GM12878 (cell line): ENCODE results near the gene TEKT3. TPM values are rescaled to one million over a fixed set of nuclear protein-coding genes. Genes with fewer than 3 reads are reported as not detected.

ENCODE experiments used
- ATAC-seq: fragments of 200-7000 bp; cut with Tn5 transposase; 3 replicates; pipeline ENCODE4 v1.9.1; 2020; ENCODE audit warnings: mild to moderate bottlenecking, moderate library complexity
- BruUV-seq: library from RNA; stranded (reverse); fragments of 400-500 nt; replicated peaks from 2 replicates; lab custom pipeline; 2021; lab: Mats Ljungman, UMichigan
- CTCF ChIA-PET: fragments of 300-600 bp; sonication (Branson Sonifier 250); formaldehyde crosslinking; extraction: SDS; loops from one replicate; lab custom pipeline; 2021; ENCODE audit warnings: inconsistent platforms; lab: Yijun Ruan, JAX
- POLR2A ChIA-PET: fragments of 350-600 bp; formaldehyde crosslinking; extraction: SDS; loops from one replicate; lab custom pipeline; 2021; ENCODE audit warnings: inconsistent platforms; lab: Charles Lee
- RAD21 ChIA-PET: fragments of 300-600 bp; sonication (Branson Sonifier 250); formaldehyde crosslinking; loops from one replicate; lab custom pipeline; 2023; ENCODE audit warnings: antibody characterized with exemption; ENCODE audit not compliant: unreplicated experiment; lab: Charles Lee
- SMC1A ChIA-PET: fragments of 300-600 bp; sonication (Branson Sonifier 250); formaldehyde crosslinking; loops from one replicate; lab custom pipeline; 2023; ENCODE audit not compliant: unreplicated experiment, uncharacterized antibody; lab: Charles Lee
- DNase-seq: peaks from one replicate; pipeline ENCODE4 v3.0.0-alpha.2; 2011; ENCODE audit warnings: low read depth, low spot score
- FAIRE-seq: peaks from 3 replicates; lab custom pipeline; 2011; peaks lifted over from hg19 to GRCh38; lab: Jason Lieb, UNC
- H2AFZ ChIP-seq: 2 replicates; pipeline ENCODE4 v1.6.0; 2011; ENCODE audit warnings: low read depth, low read length, control low read depth; ENCODE audit not compliant: control insufficient read depth
- H3K27ac ChIP-seq: 2 replicates; pipeline ENCODE4 v1.5.1; 2011; ENCODE audit warnings: control low read depth; ENCODE audit not compliant: control insufficient read depth, insufficient read depth
- H3K27me3 ChIP-seq, 2 experiments: replicated peaks in 1 of 2; 2 replicates each; pipeline versions ENCODE4 v1.6.0 to v1.6.1; 2011; ENCODE audit warnings: low read length in 1 of 2; ENCODE audit not compliant: control insufficient read depth in 2 of 2, insufficient read depth in 2 of 2
- H3K36me3 ChIP-seq, 2 experiments: 2 replicates each; pipeline ENCODE4 v1.5.1; 2011; ENCODE audit warnings: low read length in 1 of 2; ENCODE audit not compliant: control insufficient read depth in 2 of 2, insufficient read depth in 2 of 2
- H3K4me1 ChIP-seq: 2 replicates; pipeline ENCODE4 v1.6.1; 2011; ENCODE audit warnings: mild to moderate bottlenecking, low read length, moderate library complexity, mixed read lengths; ENCODE audit not compliant: control insufficient read depth, insufficient read depth
- H3K4me2 ChIP-seq: 2 replicates; pipeline ENCODE4 v1.6.0; 2011; ENCODE audit warnings: control low read depth; ENCODE audit not compliant: control insufficient read depth, insufficient read depth
- H3K4me3 ChIP-seq: fragments of 200-600 bp; sonication (generic); 2 replicates; pipeline ENCODE4 v1.5.1; 2016
- H3K79me2 ChIP-seq: 2 replicates; pipeline ENCODE4 v1.6.0; 2011; ENCODE audit warnings: low read length; ENCODE audit not compliant: control insufficient read depth, insufficient read depth
- H3K9ac ChIP-seq: 2 replicates; pipeline ENCODE4 v1.8.0; 2011; ENCODE audit warnings: low read length, control low read depth, mixed read lengths; ENCODE audit not compliant: control insufficient read depth, insufficient read depth
- H3K9me3 ChIP-seq: replicated peaks from 3 replicates; pipeline ENCODE4 v1.5.1; 2011; ENCODE audit warnings: mild to moderate bottlenecking, low read length; ENCODE audit not compliant: control insufficient read depth, insufficient read depth
- H4K20me1 ChIP-seq: 2 replicates; pipeline ENCODE4 v1.6.0; 2011; ENCODE audit not compliant: control insufficient read depth, insufficient read depth
- BHLHE40 ChIP-seq, 2 experiments: fragments of 450-650 bp in 1 of 2; IDR thresholded peaks; 2 replicates each; pipeline ENCODE4 v1.6.1; 2011 to 2017; ENCODE audit warnings: low read depth in 2 of 2, borderline replicate concordance in 1 of 2, improper control_type of control experiment in 1 of 2, low read length in 1 of 2, mild to moderate bottlenecking in 1 of 2
- CEBPZ ChIP-seq: fragments of 150-350 bp; IDR thresholded peaks from 2 replicates; pipeline ENCODE4 v1.6.1; 2016; ENCODE audit warnings: low read depth, low read length
- DPF2 ChIP-seq: fragments of 450-650 bp; IDR thresholded peaks from 2 replicates; pipeline ENCODE4 v1.6.1; 2017; ENCODE audit warnings: mild to moderate bottlenecking
- FOXK2 ChIP-seq: fragments of 450-650 bp; IDR thresholded peaks from 2 replicates; pipeline ENCODE4 v1.6.1; 2017; ENCODE audit warnings: mild to moderate bottlenecking, moderate library complexity
- MYB ChIP-seq: fragments of 150-350 bp; IDR thresholded peaks from 2 replicates; pipeline ENCODE4 v1.6.1; 2014; ENCODE audit warnings: mild to moderate bottlenecking, low read depth, low read length, borderline replicate concordance
- NBN ChIP-seq: fragments of 450-650 bp; IDR thresholded peaks from 2 replicates; pipeline ENCODE4 v1.6.1; 2016
- NFYA ChIP-seq: IDR thresholded peaks from 2 replicates; pipeline ENCODE4 v1.6.1; 2011; ENCODE audit warnings: low read depth, mild to moderate bottlenecking, low read length, improper control_type of control experiment, borderline replicate concordance
- NR2F1 ChIP-seq: fragments of 450-650 bp; conservative IDR thresholded peaks from 2 replicates; pipeline ENCODE4 v1.6.1; 2017; ENCODE audit warnings: mild to moderate bottlenecking
- RAD51 ChIP-seq: fragments of 450-650 bp; IDR thresholded peaks from 2 replicates; pipeline ENCODE4 v1.6.1; 2016; ENCODE audit warnings: moderate library complexity, mild to moderate bottlenecking, inconsistent platforms
- RBBP5 ChIP-seq: fragments of 200-600 bp; sonication (generic); conservative IDR thresholded peaks from 2 replicates; pipeline ENCODE4 v1.6.1; 2016
- SMARCA5 ChIP-seq: fragments of 450-650 bp; IDR thresholded peaks from 2 replicates; pipeline ENCODE4 v1.6.1; 2017; ENCODE audit warnings: mild to moderate bottlenecking
- SP1 ChIP-seq: IDR thresholded peaks from one replicate; pipeline ENCODE4 v1.6.1; 2011; ENCODE audit warnings: low read depth, low read length
- TCF7 ChIP-seq: IDR thresholded peaks from 2 replicates; pipeline ENCODE4 v1.6.1; 2014; ENCODE audit warnings: antibody characterized with exemption, borderline replicate concordance
- WGBS: methylation state at CpG from one replicate; pipeline ENCODE4 v1.1.6; 2016; ENCODE audit warnings: low lambda C conversion rate; ENCODE audit not compliant: insufficient replicate concordance, insufficient coverage; ENCODE audit errors: missing lambda C conversion rate; 5-methylcytosine and 5-hydroxymethylcytosine counted together
- in situ Hi-C: fragments of 300-500 bp; cut with MboI; formaldehyde crosslinking; loops from 9 replicates; pipeline ENCODE4 v1.14.3; 2018; ENCODE audit warnings: mixed read lengths
- intact Hi-C: fragments of 100-400 bp; cut with micrococcal nuclease; formaldehyde crosslinking; loops from one replicate; pipeline ENCODE4 v1.14.2; 2022; ENCODE audit not compliant: unreplicated experiment
- polyA plus RNA-seq, 11 experiments: library from polyadenylated mRNA; depleted of rRNA in 4 of 11; unstranded in 6 of 11; stranded (reverse) in 5 of 11; fragments of >200 nt; fragmentation: Nextera tagmentation in 4 of 11; fragmentation: Illumina TruSeq in 1 of 11; extraction: Ambion mirVana in 4 of 11; extraction: Trizol in 1 of 11; gene quantifications; 1 replicate in 1 of 11; 2 replicates in 10 of 11; pipeline versions ENCODE4 v1.2.1 to v1.2.3, GENCODE V29; 2011 to 2016; ENCODE audit warnings: inconsistent platforms in 2 of 11, missing spikeins in 2 of 11, low read depth in 1 of 11
- total RNA-seq, 4 experiments: library from RNA; depleted of rRNA in 3 of 4; stranded (reverse); fragments of >200 nt in 3 of 4; fragmentation: Illumina TruSeq in 1 of 4; extraction: Trizol in 1 of 4; gene quantifications; 2 replicates each; pipeline versions ENCODE4 v1.2.1 to v1.2.3, GENCODE V29; 2013 to 2021

Gene TEKT3
- total and polyA plus RNA-seq, 10 of the 15 experiments (the other 5 are each of a cell fraction or from before 2014, with no cell fraction given) = 0.15 TPM; not detected in 9

- no peaks in the 10 kb centered on the region for H4K20me1 ChIP-seq
- no peak overlapping the region for H2AFZ ChIP-seq
- no TSS peak for BruUV-seq
- no peaks in the 10 kb centered on the region for H3K4me1 ChIP-seq
- DNase-seq (no peak), FAIRE-seq (no peak), ATAC-seq (no peak)
- in situ Hi-C loops (no loop called here), intact Hi-C loops (no loop called here)
- 64% methylated on average over 3 of the region's 3 CpGs for WGBS
- ChIA-PET RAD21 (no interaction called here), CTCF (no interaction called here), SMC1A (no interaction called here), POLR2A (no interaction called here)
- no peaks in the 10 kb centered on the region for H3K9me3 ChIP-seq
- H3K9ac ChIP-seq = no peak overlapping the region
- H3K36me3 ChIP-seq = no peaks in the 10 kb centered on the region
- TF ChIP-seq NR2F1 (no peak), MYB (no peak), TCF7 (no peak), SMARCA5 (no peak), FOXK2 (no peak), BHLHE40 (IDR thresholded peaks at IDR 0.05; ENCODE audit: borderline replicate concordance in 1 of 2, low read depth in 2 of 2, low read length in 1 of 2) (no peak), RBBP5 (no peak), DPF2 (no peak), SP1 (no peak), NFYA (no peak), NBN (no peak), CEBPZ (no peak), RAD51 (no peak)
- no peaks in the 10 kb centered on the region for H3K27me3 ChIP-seq
- no peaks in the 10 kb centered on the region for H3K79me2 ChIP-seq
- H3K27ac ChIP-seq = no peak overlapping the region
- H3K4me3 ChIP-seq = no peak overlapping the region
- no peak overlapping the region for H3K4me2 ChIP-seq
Measured at GRCh38 chr17:15364615-15365014, 23.2 kb upstream of the TEKT3 start.
